NCI-H446 treated with DMSO at 0.1 percent for 48 hours (cell line): ENCODE data around the gene UBA7.
"Not testable (repeated sequence)": the region's sequence is repeated elsewhere in the genome, so short reads cannot be mapped to it uniquely, and the experiment has no call there.

ENCODE experiments used
- DNase-seq: peaks from one replicate; lab custom pipeline; 2025; lab: John Stamatoyannopoulos, UW

UBA7 gene

GRCh38 chr3:49785565-49786356, 28.0 kb downstream of the UBA7 start:
- DNase-seq: no peak

GRCh38 chr3:49782277-49782676, 31.5 kb downstream of the UBA7 start:
- DNase-seq: not testable (repeated sequence)

GRCh38 chr3:49781415-49782199, 32.1 kb downstream of the UBA7 start:
- no peak for DNase-seq

GRCh38 chr3:49780975-49781365, 32.8 kb downstream of the UBA7 start:
- not testable (repeated sequence) for DNase-seq

GRCh38 chr3:49780080-49780974, 33.4 kb downstream of the UBA7 start:
- no peak for DNase-seq

- DNase-seq: no peak
Observed at GRCh38 chr3:49779358-49780079, 34.2 kb downstream of the UBA7 start.

GRCh38 chr3:49776101-49776500, 37.7 kb downstream of the UBA7 start:
- DNase-seq: not testable (repeated sequence)

GRCh38 chr3:49775538-49775937, 38.2 kb downstream of the UBA7 start:
- DNase-seq: peak; percentile 0

GRCh38 chr3:49772703-49773102, 41.0 kb downstream of the UBA7 start:
- no peak for DNase-seq

GRCh38 chr3:49771340-49771938, 42.3 kb downstream of the UBA7 start:
- no peak for DNase-seq

GRCh38 chr3:49769926-49770325, 43.8 kb downstream of the UBA7 start:
- no peak for DNase-seq

- no peak for DNase-seq
Observed at GRCh38 chr3:49769286-49769915, 44.4 kb downstream of the UBA7 start.

GRCh38 chr3:49763981-49764380, 49.8 kb downstream of the UBA7 start:
- no peak for DNase-seq

GRCh38 chr3:49761661-49762060, 52.1 kb downstream of the UBA7 start:
- no peak for DNase-seq

GRCh38 chr3:49759226-49759625, 54.5 kb downstream of the UBA7 start:
- DNase-seq: no peak

- no peak for DNase-seq
Observed at GRCh38 chr3:49757197-49757596, 56.6 kb downstream of the UBA7 start.

GRCh38 chr3:49756036-49756435, 57.7 kb downstream of the UBA7 start:
- DNase-seq: no peak
